HepG2 (cell line): Measurements from ENCODE around the gene SPP2.

ENCODE experiments used
- ESRRA ChIP-seq: sonication (generic); formaldehyde crosslinking; IDR thresholded peaks from 2 replicates; pipeline ENCODE4 v1.5.1; 2020; ENCODE audit warnings: mild to moderate bottlenecking, low read depth, missing genetic modification reagents
- EZH2 ChIP-seq: conservative IDR thresholded peaks from 2 replicates; pipeline ENCODE4 v1.6.1; 2012; ENCODE audit warnings: mild to moderate bottlenecking, low read depth, low read length, moderate library complexity
- RAD21 ChIP-seq: fragments of 450-650 bp; formaldehyde crosslinking; IDR thresholded peaks from 2 replicates; pipeline ENCODE4 v1.5.0; 2020; ENCODE audit warnings: mild to moderate bottlenecking
- ZNF501 ChIP-seq: sonication (generic); formaldehyde crosslinking; IDR thresholded peaks from 2 replicates; pipeline ENCODE4 v1.5.1; 2020; ENCODE audit warnings: mild to moderate bottlenecking, moderate library complexity, missing genetic modification reagents
- TF ChIP-seq, protein P1 (sequence below): sonication (generic); formaldehyde crosslinking; IDR thresholded peaks from 2 replicates; pipeline ENCODE4 v1.8.0; 2022; ENCODE audit warnings: mild to moderate bottlenecking, missing genetic modification reagents
- TF ChIP-seq, protein P2 (sequence below): sonication (generic); formaldehyde crosslinking; IDR thresholded peaks from 2 replicates; pipeline ENCODE4 v1.4.0; 2020; ENCODE audit warnings: missing genetic modification reagents
- TF ChIP-seq, protein P3 (sequence below): sonication (generic); formaldehyde crosslinking; IDR thresholded peaks from 2 replicates; pipeline ENCODE4 v1.4.0; 2020; ENCODE audit warnings: mild to moderate bottlenecking, missing genetic modification reagents

DNA sequence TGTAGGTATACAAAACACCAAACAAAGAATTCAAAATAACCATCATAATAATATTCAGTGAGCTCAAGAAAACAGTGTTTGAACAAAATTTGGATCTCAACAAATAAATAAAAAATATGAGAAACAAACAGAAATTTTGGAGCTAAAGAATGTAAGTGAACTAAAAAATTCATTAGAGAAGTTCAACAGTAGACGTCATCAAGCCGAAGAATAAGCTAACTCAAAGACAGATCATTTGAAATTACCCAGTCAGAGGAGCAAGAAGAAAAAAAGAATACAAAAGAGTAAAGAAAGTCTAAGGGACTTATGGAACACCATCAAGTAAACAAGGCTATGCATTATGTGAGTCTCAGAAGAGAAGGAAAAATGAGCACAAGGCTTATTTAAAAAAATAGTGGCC lies 16.6 kb upstream of the SPP2 start:
- TF ChIP-seq, protein P1, sequence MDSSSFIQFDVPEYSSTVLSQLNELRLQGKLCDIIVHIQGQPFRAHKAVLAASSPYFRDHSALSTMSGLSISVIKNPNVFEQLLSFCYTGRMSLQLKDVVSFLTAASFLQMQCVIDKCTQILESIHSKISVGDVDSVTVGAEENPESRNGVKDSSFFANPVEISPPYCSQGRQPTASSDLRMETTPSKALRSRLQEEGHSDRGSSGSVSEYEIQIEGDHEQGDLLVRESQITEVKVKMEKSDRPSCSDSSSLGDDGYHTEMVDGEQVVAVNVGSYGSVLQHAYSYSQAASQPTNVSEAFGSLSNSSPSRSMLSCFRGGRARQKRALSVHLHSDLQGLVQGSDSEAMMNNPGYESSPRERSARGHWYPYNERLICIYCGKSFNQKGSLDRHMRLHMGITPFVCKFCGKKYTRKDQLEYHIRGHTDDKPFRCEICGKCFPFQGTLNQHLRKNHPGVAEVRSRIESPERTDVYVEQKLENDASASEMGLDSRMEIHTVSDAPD (CRISPR knock-in tag) = no peak
- no peak for TF ChIP-seq ZNF501
- TF ChIP-seq, protein P2, sequence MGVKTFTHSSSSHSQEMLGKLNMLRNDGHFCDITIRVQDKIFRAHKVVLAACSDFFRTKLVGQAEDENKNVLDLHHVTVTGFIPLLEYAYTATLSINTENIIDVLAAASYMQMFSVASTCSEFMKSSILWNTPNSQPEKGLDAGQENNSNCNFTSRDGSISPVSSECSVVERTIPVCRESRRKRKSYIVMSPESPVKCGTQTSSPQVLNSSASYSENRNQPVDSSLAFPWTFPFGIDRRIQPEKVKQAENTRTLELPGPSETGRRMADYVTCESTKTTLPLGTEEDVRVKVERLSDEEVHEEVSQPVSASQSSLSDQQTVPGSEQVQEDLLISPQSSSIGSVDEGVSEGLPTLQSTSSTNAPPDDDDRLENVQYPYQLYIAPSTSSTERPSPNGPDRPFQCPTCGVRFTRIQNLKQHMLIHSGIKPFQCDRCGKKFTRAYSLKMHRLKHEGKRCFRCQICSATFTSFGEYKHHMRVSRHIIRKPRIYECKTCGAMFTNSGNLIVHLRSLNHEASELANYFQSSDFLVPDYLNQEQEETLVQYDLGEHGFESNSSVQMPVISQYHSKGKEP = no peak
- TF ChIP-seq ESRRA (CRISPR knock-in tag) = no peak
- no peak for TF ChIP-seq RAD21 (CRISPR knock-in tag)
- no peak for TF ChIP-seq EZH2
- TF ChIP-seq, protein P3, sequence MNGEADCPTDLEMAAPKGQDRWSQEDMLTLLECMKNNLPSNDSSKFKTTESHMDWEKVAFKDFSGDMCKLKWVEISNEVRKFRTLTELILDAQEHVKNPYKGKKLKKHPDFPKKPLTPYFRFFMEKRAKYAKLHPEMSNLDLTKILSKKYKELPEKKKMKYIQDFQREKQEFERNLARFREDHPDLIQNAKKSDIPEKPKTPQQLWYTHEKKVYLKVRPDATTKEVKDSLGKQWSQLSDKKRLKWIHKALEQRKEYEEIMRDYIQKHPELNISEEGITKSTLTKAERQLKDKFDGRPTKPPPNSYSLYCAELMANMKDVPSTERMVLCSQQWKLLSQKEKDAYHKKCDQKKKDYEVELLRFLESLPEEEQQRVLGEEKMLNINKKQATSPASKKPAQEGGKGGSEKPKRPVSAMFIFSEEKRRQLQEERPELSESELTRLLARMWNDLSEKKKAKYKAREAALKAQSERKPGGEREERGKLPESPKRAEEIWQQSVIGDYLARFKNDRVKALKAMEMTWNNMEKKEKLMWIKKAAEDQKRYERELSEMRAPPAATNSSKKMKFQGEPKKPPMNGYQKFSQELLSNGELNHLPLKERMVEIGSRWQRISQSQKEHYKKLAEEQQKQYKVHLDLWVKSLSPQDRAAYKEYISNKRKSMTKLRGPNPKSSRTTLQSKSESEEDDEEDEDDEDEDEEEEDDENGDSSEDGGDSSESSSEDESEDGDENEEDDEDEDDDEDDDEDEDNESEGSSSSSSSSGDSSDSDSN (CRISPR knock-in tag) = no peak
